ENCODE data around the gene CHPT1. TPM values are rescaled to one million over a fixed set of nuclear protein-coding genes. Genes with fewer than 3 reads are reported as not detected.

Gene CHPT1
- polyA plus RNA-seq, 1 donor from 2014 or later: 20.5 TPM

DNA sequence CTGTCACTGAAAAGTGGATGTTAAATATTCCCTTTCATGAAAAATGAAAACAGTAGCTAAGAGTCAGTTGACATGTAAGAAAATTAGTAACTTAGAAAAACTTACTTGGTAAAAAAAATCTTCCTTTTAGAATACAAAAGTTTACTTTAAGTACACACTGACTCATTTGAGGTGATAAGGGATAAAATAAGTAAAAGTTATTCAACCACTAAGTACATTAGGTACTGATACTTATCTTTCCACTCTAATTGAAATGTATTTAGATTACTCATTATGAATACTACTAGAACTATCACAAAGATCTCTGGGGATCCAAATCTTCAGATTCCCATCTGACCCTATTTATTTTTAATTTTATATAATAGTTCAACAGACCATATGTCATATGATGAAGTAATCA is 29.7 kb downstream of the CHPT1 start:
- Histone ChIP-seq H3K9ac (ENCODE audit: low read length) (no peak overlapping the region), H2AFZ (ENCODE audit: low read depth, low read length) (no peak overlapping the region), H3K27ac (ENCODE audit: low read length) (no peak overlapping the region)

DNA sequence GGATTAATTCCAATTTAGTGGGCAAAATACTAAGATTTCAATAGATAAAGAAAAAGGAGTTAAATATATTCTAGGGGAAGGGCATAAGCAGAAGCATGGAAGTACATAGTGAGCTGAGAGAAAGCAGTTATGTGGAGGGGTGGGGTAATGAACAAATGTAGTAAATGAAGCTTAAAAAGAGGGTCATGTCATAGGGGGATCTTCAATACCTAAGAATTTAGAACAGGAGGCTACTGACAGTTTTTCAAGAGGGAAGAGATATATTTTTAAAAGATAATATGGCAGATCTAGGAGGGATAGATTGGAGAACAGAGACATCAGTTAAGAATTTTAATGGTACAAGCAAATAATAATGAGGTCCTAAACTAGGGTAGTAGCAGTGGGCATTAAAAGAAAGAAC is 32.4 kb downstream of the CHPT1 start:
- Histone ChIP-seq H3K4me3 (ENCODE audit: low read length) (no peak overlapping the region), H3K27ac (ENCODE audit: low read length) (no peak overlapping the region), H3K27me3 (ENCODE audit: insufficient read depth, low read depth, low read length) (no peaks in the 10 kb centered on the region), H3K9ac (ENCODE audit: low read length) (no peak overlapping the region), H3K79me2 (replicated peaks; ENCODE audit: insufficient read depth, low read length) (no peaks in the 10 kb centered on the region), H3F3A (ENCODE audit: insufficient read depth, low read length, poor library complexity, severe bottlenecking) (no peaks in the 10 kb centered on the region), H3K36me3 (ENCODE audit: insufficient read depth, low read length) (peaks cover 5% of the 10 kb centered on the region), H3K4me2 (ENCODE audit: low read length) (no peak overlapping the region), H4K20me1 (ENCODE audit: insufficient read depth) (no peaks in the 10 kb centered on the region), H2AFZ (ENCODE audit: low read depth, low read length) (no peak overlapping the region), H3K9me3 (ENCODE audit: low read length) (no peaks in the 10 kb centered on the region), H3K9me2 (ENCODE audit: insufficient read depth, low read length) (no peaks in the 10 kb centered on the region)
- TF ChIP-seq, protein P1, sequence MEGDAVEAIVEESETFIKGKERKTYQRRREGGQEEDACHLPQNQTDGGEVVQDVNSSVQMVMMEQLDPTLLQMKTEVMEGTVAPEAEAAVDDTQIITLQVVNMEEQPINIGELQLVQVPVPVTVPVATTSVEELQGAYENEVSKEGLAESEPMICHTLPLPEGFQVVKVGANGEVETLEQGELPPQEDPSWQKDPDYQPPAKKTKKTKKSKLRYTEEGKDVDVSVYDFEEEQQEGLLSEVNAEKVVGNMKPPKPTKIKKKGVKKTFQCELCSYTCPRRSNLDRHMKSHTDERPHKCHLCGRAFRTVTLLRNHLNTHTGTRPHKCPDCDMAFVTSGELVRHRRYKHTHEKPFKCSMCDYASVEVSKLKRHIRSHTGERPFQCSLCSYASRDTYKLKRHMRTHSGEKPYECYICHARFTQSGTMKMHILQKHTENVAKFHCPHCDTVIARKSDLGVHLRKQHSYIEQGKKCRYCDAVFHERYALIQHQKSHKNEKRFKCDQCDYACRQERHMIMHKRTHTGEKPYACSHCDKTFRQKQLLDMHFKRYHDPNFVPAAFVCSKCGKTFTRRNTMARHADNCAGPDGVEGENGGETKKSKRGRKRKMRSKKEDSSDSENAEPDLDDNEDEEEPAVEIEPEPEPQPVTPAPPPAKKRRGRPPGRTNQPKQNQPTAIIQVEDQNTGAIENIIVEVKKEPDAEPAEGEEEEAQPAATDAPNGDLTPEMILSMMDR (IDR thresholded peaks at IDR 0.05; ENCODE audit: poor library complexity, severe bottlenecking): no peak
- TF ChIP-seq SMC3 (conservative IDR thresholded peaks at IDR 0.05; ENCODE audit: poor library complexity) (no peak), EP300 (conservative IDR thresholded peaks at IDR 0.05; ENCODE audit: poor library complexity, severe bottlenecking) (no peak), POLR2AphosphoS5 (IDR thresholded peaks at IDR 0.05) (no peak), MXI1 (conservative IDR thresholded peaks at IDR 0.05; ENCODE audit: poor library complexity, severe bottlenecking) (no peak), EZH2 (IDR thresholded peaks at IDR 0.05; ENCODE audit: borderline replicate concordance, insufficient read depth, low read length, poor library complexity, severe bottlenecking) (no peak), RAD21 (conservative IDR thresholded peaks at IDR 0.05) (no peak), TAF1 (IDR thresholded peaks at IDR 0.05; ENCODE audit: low read depth) (no peak)
- TF ChIP-seq, protein P2, sequence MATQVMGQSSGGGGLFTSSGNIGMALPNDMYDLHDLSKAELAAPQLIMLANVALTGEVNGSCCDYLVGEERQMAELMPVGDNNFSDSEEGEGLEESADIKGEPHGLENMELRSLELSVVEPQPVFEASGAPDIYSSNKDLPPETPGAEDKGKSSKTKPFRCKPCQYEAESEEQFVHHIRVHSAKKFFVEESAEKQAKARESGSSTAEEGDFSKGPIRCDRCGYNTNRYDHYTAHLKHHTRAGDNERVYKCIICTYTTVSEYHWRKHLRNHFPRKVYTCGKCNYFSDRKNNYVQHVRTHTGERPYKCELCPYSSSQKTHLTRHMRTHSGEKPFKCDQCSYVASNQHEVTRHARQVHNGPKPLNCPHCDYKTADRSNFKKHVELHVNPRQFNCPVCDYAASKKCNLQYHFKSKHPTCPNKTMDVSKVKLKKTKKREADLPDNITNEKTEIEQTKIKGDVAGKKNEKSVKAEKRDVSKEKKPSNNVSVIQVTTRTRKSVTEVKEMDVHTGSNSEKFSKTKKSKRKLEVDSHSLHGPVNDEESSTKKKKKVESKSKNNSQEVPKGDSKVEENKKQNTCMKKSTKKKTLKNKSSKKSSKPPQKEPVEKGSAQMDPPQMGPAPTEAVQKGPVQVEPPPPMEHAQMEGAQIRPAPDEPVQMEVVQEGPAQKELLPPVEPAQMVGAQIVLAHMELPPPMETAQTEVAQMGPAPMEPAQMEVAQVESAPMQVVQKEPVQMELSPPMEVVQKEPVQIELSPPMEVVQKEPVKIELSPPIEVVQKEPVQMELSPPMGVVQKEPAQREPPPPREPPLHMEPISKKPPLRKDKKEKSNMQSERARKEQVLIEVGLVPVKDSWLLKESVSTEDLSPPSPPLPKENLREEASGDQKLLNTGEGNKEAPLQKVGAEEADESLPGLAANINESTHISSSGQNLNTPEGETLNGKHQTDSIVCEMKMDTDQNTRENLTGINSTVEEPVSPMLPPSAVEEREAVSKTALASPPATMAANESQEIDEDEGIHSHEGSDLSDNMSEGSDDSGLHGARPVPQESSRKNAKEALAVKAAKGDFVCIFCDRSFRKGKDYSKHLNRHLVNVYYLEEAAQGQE (IDR thresholded peaks at IDR 0.05; ENCODE audit: borderline replicate concordance): no peak

More for the DNA sequence above, 29.7 kb downstream of the CHPT1 start:
- H3K79me2 ChIP-seq (replicated peaks; ENCODE audit: insufficient read depth, low read length): no peaks in the 10 kb centered on the region
- H4K20me1 ChIP-seq (ENCODE audit: insufficient read depth): no peaks in the 10 kb centered on the region
- no peak for TF ChIP-seq RAD21 (conservative IDR thresholded peaks at IDR 0.05)
- TF ChIP-seq, protein P1 (IDR thresholded peaks at IDR 0.05; ENCODE audit: poor library complexity, severe bottlenecking): no peak
- no peak for TF ChIP-seq POLR2AphosphoS5 (IDR thresholded peaks at IDR 0.05)
- no peak for TF ChIP-seq SMC3 (conservative IDR thresholded peaks at IDR 0.05; ENCODE audit: poor library complexity)
- no peak for TF ChIP-seq EP300 (conservative IDR thresholded peaks at IDR 0.05; ENCODE audit: poor library complexity, severe bottlenecking)
- TF ChIP-seq TAF1 (IDR thresholded peaks at IDR 0.05; ENCODE audit: low read depth): no peak
- no peak overlapping the region for H3K4me3 ChIP-seq (ENCODE audit: low read length)
- H3K36me3 ChIP-seq (ENCODE audit: insufficient read depth, low read length): peaks cover 5% of the 10 kb centered on the region
- no peaks in the 10 kb centered on the region for H3K9me2 ChIP-seq (ENCODE audit: insufficient read depth, low read length)
- H3K9me3 ChIP-seq (ENCODE audit: low read length): no peaks in the 10 kb centered on the region
- H3F3A ChIP-seq (ENCODE audit: insufficient read depth, low read length, poor library complexity, severe bottlenecking): no peaks in the 10 kb centered on the region
- H3K4me2 ChIP-seq (ENCODE audit: low read length): no peak overlapping the region
- H3K27me3 ChIP-seq (ENCODE audit: insufficient read depth, low read depth, low read length): no peaks in the 10 kb centered on the region
